Midbrain (tissue), 1 donor: Measurements from ENCODE around the gene UPB1.

Experiments
- DNase-seq: peaks from one replicate; lab custom pipeline; 2025; lab: John Stamatoyannopoulos, UW

UPB1 gene

DNA sequence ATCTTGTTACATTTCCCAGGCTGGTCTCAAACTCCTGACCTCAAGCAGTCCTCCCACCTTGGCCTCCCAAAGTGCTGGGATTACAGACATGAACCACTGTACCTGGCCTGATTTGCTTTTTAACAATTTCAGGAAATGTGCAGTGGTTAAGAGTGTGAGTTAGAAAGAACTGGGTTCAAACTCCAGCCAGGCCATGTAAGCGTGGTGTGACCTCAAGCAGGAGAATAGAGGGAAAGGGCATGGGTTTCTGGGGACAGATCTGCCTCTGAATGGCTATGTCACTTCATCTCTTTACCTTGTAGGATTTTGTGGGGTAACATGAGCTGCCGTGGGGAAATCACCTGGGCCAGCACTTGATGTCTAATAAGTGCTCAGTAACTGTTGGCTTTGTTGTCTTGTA is 69.9 kb downstream of the UPB1 start:
- no peak for DNase-seq

DNA sequence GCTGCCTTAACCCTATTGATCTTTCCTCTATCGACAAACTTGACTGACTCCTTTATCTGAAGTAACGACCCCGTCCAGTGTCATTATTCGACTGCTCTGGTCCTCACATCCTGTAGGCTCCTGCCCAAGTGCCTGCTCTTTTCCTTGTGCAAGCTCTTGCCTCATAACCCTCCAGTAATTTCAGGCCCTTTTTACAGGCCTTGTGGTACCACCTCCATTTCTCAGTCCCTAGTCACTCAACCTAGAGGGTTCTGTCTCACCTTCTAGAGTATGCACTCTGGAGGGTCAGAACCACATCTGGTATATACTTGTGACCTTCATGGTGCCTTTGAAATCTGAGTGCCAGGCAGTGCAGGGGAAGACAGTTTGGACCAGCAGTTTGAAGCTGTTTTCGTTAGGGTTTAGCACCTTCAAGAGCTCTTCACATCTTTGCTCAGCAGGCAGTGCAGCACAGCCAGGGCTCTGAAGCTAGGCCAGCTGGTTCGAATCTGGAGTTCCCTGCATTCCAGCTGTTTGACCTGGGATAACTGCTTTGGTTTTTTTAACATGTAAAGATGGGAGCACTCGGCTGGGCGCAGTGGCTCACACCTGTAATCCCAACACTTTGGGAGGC is 71.9 kb downstream of the UPB1 start:
- no peak for DNase-seq

- no peak for DNase-seq
Measured at GRCh38 chr22:24567668-24568067, 72.5 kb downstream of the UPB1 start.

DNA sequence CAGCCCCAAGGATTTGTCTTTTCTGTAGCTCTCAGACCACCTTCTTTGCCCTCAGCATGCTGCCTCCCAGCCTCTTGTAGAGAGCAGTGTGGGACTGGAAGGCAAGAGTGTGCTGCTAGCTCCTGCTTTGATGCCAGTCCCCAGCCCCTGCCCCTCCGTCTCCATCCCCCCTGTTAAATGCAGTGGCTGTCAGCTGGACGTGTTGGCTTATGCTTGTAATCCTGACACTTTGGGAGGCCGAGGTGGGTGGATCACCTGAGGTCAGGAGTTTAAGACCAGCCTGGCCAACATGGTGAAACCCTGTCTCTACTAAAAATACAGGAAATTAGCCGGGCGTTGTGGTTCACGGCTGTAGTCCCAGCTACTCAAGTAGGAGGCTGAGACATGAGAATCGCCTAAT is 76.1 kb downstream of the UPB1 start:
- DNase-seq, result no peak

GRCh38 chr22:24576778-24577177 is 81.6 kb downstream of the UPB1 start:
- no peak for DNase-seq
